Adipocyte (in vitro differentiated cells): ENCODE results near the gene LAPTM4A.

Experiments
- DNase-seq: peaks from one replicate; pipeline ENCODE4 v3.0.0-alpha.2; 2015; ENCODE audit warnings: low read depth
- H3K27me3 ChIP-seq: replicated peaks from 2 replicates; pipeline ENCODE4 v1.7.0; 2013; ENCODE audit warnings: mild to moderate bottlenecking, low read length, moderate library complexity; ENCODE audit not compliant: control insufficient read depth, insufficient read depth
- H3K36me3 ChIP-seq: 2 replicates; pipeline ENCODE4 v1.7.0; 2013; ENCODE audit warnings: low read length, mild to moderate bottlenecking, moderate library complexity; ENCODE audit not compliant: control insufficient read depth, insufficient read depth, severe bottlenecking
- H3K4me1 ChIP-seq: 2 replicates; pipeline ENCODE4 v1.7.0; 2013; ENCODE audit warnings: mild to moderate bottlenecking, low read length, moderate library complexity; ENCODE audit not compliant: control insufficient read depth, insufficient read depth
- H3K4me3 ChIP-seq: 2 replicates; pipeline ENCODE4 v1.7.0; 2013; ENCODE audit warnings: mild to moderate bottlenecking, low read length, moderate library complexity
- H3K9ac ChIP-seq: 2 replicates; pipeline ENCODE4 v1.7.0; 2013; ENCODE audit warnings: mild to moderate bottlenecking, low read length, moderate library complexity
- H3K9me3 ChIP-seq: 2 replicates; pipeline ENCODE4 v1.7.0; 2013; ENCODE audit warnings: mild to moderate bottlenecking, low read length, moderate library complexity; ENCODE audit not compliant: control insufficient read depth

LAPTM4A gene

DNA sequence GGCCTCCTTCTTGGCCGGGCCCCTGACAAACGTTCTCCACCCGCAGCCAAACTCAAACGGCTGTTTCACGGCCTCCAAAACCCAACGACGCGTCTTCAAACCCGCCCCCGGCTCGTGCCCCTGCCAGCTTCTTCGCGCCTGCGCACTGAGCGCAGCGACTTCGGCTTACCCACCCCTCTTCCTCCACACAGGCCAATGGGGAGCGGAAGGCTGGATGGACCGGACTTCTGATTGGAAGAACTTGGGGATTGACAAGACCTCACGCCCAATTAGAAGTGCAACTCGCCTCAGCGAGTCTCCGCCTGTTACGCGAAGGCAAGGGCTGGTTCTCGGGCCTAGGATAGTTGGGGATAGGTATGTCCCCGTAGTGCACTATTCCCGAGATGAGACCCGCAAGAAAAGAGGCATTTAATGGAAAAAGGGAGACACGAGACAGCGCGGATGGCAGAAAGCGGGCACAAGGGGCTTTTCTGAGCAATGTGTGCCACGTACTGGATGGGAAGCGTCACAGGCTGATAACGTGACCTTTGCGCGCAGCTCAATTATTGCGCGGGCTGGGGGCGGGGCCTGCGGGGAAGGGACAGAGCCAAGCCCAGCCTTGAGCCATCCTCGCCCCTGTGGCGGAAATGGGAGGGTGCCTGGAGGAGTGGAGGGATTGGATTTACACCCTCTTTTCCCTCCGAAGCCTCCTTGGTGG lies at the start of gene LAPTM4A:
Gene LAPTM4A, minus strand, starts transcription at position 97 of the 697 bp plus-strand sequence. CDS start 108 bp downstream, outside the sequence.
- peak; percentile 100 for DNase-seq
- H3K9me3 ChIP-seq: no peaks in the 10 kb centered on the region
- H3K27me3 ChIP-seq: no peaks in the 10 kb centered on the region
- no peaks in the 10 kb centered on the region for H3K36me3 ChIP-seq
- H3K4me3 ChIP-seq: peak within 1 kb of the TSS; percentile 100
- H3K9ac ChIP-seq: peak within 1 kb of the TSS; percentile 99
- H3K4me1 ChIP-seq: peaks cover 27% of the 10 kb centered on the region

DNA sequence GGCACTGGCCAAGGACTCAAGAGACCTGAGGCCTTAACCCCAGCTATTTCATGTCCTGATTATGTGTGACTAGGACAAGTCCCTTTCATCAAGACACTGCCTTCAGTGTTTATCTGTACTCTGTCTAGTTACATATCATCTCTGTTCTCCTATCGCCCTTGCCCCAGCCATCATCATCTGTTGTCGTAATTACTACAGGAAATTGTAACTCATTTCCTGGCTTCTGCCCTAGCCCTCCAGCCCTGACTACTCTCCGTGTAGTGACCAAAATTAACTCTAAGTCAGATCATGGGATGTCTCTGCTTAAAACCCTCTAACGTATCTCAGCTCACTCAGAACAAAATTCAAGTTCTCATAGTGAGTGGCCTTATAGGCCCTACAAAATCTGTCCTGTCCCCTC lies 49.3 kb upstream of the LAPTM4A start:
- H3K9ac ChIP-seq: no peak overlapping the region
- no peaks in the 10 kb centered on the region for H3K36me3 ChIP-seq
- H3K4me3 ChIP-seq: no peak overlapping the region
- no peaks in the 10 kb centered on the region for H3K27me3 ChIP-seq
- DNase-seq: no peak
- peaks cover 11% of the 10 kb centered on the region for H3K9me3 ChIP-seq
- H3K4me1 ChIP-seq: no peaks in the 10 kb centered on the region

DNA sequence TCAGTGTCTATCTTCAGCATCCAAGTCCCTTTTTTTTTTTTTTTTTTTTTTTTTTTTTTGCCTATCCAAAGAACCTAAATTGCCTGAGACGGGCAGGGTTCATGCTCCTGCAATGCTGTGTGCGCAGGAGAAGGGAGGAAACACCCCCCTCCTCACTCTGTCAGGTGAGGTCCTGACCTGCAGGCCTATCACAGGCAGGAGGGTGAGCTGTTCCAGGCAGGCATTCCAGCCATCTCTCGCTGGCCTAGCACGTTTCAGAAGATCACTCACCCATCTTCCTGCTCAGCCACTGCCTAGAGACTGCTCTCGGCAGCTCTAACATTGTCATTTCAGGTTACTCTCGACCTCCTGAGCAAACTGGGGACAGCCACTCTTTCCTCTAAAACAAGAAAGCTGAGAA lies 48.4 kb upstream of the LAPTM4A start:
- H3K4me3 ChIP-seq: no peak overlapping the region
- H3K4me1 ChIP-seq: peaks cover under 1% of the 10 kb centered on the region
- H3K9ac ChIP-seq: no peak overlapping the region
- no peaks in the 10 kb centered on the region for H3K27me3 ChIP-seq
- DNase-seq: no peak
- no peaks in the 10 kb centered on the region for H3K36me3 ChIP-seq
- H3K9me3 ChIP-seq: peaks cover 11% of the 10 kb centered on the region

DNA sequence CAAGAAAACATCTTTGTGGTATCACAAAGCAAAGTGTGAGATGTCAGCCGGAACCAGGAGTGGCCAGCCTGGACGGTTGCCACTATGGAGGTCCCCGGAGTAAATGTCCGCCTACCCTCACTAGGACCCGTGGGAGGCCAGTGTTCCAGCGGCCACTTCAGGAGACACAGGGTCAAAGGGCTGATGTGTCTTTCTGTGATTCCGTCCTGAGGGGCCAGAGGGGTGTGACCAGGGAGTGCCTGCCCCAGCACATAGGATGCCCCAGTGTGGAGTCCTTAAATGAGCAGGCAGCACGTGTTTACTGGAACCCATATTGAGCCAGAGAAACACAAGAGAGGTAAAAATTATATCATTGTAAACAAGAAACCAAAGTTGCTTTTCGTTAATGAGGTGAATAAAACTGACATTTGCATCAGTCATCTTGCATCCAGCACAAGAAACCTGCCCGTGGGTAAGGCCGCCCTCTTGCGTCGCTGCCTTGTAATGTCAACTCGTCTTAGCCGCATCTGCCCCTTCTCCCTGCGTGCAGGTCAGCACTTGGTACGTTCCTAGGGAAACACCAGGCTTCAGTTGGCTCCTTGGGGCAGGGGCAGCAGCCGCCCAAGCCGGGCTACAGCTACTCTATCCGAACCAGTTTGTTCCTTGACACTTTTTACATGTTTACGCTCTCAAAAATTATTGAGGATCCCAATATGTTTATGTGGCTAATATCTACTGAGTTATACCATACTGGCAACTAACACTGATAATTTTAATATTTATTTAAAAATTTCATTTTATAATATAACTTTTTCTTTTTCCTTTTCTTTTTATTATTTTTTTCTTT lies 46.7 kb upstream of the LAPTM4A start:
- Histone ChIP-seq H3K4me3 (no peak overlapping the region), H3K9ac (no peak overlapping the region), H3K27me3 (no peaks in the 10 kb centered on the region), H3K4me1 (peaks cover 17% of the 10 kb centered on the region), H3K36me3 (no peaks in the 10 kb centered on the region), H3K9me3 (peaks cover 11% of the 10 kb centered on the region)
- DNase-seq: peak; percentile 93

DNA sequence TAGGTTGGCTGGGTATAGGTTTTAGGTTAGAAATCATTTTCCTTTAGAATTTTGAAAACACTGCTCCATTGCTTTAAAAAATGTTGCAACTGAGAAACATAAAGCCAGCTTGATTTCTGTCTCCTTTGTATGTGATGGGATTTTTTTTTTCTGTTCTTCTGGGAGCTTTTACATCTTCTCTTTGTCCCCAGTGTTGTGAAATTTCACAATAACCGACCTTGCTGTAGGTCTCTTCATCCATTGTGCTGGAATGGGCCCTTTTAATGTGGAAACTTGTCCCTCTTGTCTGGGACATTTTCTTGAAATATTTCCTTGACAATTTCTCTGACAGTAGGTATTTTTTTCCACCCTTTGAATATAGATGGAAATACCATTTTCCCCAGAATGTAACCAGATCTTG lies 44.0 kb upstream of the LAPTM4A start:
- no peaks in the 10 kb centered on the region for H3K9me3 ChIP-seq
- H3K4me3 ChIP-seq: no peak overlapping the region
- no peak overlapping the region for H3K9ac ChIP-seq
- DNase-seq: no peak
- no peaks in the 10 kb centered on the region for H3K27me3 ChIP-seq
- H3K36me3 ChIP-seq: no peaks in the 10 kb centered on the region
- H3K4me1 ChIP-seq: peaks cover 43% of the 10 kb centered on the region

DNA sequence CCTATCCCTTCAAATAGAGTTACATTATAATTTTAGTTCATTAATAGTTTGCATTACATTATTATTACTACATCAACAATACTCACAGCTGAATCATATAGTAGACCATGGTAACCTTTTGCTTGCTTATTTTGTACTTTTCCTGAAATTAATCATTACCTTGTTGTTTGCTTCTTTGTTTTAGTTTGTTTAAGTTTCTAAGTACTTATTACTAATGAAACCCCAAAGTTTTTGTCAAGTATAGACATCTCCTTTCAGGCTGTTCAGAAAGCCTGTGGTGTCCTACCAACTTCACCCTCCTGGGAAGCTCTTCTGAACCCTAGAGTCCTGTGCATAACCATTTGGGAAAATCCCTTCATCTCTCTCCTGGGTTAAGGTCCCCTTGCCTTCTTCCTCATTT lies 43.5 kb upstream of the LAPTM4A start:
- no peaks in the 10 kb centered on the region for H3K36me3 ChIP-seq
- H3K9me3 ChIP-seq: no peaks in the 10 kb centered on the region
- no peaks in the 10 kb centered on the region for H3K27me3 ChIP-seq
- H3K9ac ChIP-seq: no peak overlapping the region
- H3K4me3 ChIP-seq: no peak overlapping the region
- H3K4me1 ChIP-seq: peaks cover 46% of the 10 kb centered on the region
- DNase-seq: no peak

DNA sequence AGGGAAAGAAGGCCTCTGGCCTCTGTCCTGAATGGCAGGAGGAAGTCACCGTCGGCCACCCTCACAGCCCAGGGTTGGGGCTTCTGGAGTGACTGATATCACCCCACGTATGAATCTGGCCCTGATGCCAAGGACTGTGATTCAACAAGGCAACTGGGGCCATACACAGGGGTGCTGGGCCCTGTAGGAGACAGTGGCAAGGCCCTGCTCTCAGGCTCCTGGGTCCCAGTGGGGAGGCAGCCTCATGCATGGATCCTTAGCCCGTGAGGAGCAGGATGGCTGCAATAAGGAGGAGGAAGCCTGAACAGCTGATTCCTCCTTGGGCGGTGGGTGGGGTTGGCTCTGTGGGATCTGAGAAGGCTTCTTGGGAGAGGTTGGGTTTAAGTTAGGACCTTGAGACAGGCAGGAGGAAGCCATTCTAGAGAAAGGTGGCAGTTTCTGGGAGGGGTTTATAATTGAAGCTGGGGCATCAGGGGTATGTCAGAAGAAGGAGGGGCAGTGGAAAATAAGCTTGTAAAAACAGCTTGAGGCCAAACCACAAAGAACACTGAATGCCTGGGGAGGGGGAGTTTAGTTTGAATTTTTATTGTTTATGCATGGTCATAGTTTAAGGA lies 42.8 kb upstream of the LAPTM4A start:
- Histone ChIP-seq H3K36me3 (no peaks in the 10 kb centered on the region), H3K9me3 (no peaks in the 10 kb centered on the region), H3K4me1 (peaks cover 46% of the 10 kb centered on the region), H3K9ac (peak overlapping the region; percentile 54), H3K4me3 (no peak overlapping the region), H3K27me3 (no peaks in the 10 kb centered on the region)
- no peak for DNase-seq

DNA sequence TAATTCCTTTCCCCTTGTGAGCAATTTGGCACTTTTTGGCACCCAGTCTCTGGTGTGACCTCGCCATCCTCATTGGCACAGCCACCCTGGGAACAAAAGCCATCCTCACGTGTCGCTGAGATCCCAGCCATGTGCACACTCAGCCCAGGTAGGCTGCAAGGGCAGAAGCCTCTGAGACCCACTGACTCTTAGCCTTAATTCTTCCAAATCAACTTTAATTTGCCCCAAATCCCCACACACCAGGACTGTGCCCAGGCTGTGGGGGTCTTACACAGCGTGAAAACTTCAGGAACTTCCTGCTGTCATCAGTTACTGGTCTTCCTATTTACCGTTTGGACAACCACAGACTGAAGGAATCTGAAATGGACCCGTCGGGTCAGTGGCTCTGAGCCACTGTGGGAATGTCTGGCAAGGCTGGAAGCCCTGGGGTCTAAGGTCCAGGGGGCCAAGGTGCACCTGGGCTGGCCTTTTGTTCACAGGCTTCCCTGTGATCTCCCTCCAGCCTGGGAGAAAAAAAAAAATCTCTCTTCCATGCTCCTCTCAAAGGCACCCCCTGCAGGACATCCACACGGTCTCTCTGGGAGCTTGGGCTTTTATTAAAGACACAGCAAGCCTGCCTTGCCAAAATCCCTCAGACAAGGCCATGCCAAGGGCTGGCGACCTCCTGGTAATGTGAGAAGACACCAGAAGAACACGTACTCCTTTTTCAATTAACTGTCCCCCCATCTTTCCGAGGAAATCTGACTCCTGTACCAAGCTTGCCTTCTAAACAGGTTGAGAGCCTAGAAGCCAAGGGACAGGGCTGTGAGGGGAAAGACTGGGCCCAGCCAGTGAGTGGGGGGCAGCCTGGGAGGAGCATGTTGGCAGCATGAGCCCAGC lies 42.1 kb upstream of the LAPTM4A start:
- Histone ChIP-seq H3K9ac (peak overlapping the region; percentile 54), H3K27me3 (no peaks in the 10 kb centered on the region), H3K9me3 (no peaks in the 10 kb centered on the region), H3K4me3 (no peak overlapping the region), H3K36me3 (no peaks in the 10 kb centered on the region), H3K4me1 (peaks cover 46% of the 10 kb centered on the region)
- peak; percentile 95 for DNase-seq

DNA sequence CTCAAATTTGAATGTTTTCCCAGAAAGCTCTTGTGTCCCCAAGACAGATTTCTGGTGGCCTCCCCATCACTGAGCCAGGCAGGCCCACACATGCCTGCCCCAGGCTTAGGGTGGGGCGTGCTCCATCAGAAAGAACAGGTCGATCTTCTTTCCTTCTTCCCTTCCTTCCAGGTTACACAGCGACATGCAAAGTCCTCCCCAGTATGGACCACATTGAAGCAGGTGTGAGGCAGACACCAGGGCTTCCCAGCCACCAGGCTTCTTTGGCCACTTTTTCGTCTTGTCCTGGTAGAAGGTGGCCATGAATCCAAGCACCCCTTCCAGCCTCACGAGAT lies 41.4 kb upstream of the LAPTM4A start:
- Histone ChIP-seq H3K4me1 (peaks cover 46% of the 10 kb centered on the region), H3K9ac (peak overlapping the region; percentile 82), H3K36me3 (no peaks in the 10 kb centered on the region), H3K27me3 (no peaks in the 10 kb centered on the region), H3K9me3 (no peaks in the 10 kb centered on the region), H3K4me3 (no peak overlapping the region)
- no peak for DNase-seq

DNA sequence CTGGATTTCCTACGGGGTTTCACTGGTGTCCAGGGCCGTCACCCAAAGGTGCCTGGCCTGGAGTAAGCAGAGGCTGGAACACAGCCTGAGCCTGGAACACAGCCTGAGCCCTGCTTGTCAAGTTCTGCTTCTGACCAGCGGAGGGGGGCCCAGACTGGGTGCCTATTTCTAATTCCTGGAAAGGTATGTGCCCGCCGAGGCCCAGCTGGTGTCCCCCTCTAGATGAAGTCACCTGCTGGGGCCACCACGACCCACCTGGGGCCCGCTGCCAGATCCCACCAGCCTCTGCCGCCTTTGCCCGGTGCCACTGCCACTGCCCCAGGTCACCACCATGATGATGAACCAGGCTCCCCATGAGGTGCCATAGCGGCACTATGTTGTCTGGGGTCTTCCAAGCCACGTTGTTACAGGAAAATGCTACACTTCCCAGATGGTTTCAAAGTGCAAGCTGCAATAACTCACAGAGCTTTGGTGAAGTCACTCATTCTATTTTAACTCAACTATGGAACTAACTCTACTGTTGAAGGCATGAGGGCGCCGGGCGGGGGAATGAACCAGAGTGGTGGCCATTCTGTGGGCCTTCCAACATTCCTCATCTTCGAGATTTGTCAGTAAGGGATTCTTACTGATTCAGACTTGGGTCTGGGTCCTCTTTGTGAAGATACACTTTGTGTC lies 40.9 kb upstream of the LAPTM4A start:
- peak overlapping the region; percentile 65 for H3K4me3 ChIP-seq
- peaks cover 46% of the 10 kb centered on the region for H3K4me1 ChIP-seq
- H3K36me3 ChIP-seq: no peaks in the 10 kb centered on the region
- no peaks in the 10 kb centered on the region for H3K9me3 ChIP-seq
- H3K27me3 ChIP-seq: no peaks in the 10 kb centered on the region
- DNase-seq: no peak
- peak overlapping the region; percentile 82 for H3K9ac ChIP-seq
